ENCODE data around the gene THBS1.

DNA sequence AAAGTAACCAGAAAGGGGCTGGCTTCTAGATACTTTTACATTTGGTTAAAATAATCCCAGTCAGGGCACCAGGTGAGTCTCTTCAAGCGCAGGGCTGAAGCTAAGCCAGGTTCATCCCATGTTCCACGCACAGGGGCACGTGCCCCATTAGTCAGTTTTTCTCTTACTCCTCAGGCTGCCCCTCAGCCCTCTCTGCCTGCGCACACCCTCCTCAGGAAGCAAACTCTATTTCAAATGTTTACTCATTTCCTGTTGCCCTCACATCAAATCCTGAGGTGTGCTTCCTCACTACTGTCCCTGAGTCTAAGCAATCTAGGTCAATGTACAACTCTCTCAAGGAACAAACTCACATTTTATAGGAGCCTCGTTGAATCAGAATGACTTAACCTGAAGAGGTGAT lies 48.5 kb downstream of the THBS1 start:
- TF ChIP-seq, protein P1, sequence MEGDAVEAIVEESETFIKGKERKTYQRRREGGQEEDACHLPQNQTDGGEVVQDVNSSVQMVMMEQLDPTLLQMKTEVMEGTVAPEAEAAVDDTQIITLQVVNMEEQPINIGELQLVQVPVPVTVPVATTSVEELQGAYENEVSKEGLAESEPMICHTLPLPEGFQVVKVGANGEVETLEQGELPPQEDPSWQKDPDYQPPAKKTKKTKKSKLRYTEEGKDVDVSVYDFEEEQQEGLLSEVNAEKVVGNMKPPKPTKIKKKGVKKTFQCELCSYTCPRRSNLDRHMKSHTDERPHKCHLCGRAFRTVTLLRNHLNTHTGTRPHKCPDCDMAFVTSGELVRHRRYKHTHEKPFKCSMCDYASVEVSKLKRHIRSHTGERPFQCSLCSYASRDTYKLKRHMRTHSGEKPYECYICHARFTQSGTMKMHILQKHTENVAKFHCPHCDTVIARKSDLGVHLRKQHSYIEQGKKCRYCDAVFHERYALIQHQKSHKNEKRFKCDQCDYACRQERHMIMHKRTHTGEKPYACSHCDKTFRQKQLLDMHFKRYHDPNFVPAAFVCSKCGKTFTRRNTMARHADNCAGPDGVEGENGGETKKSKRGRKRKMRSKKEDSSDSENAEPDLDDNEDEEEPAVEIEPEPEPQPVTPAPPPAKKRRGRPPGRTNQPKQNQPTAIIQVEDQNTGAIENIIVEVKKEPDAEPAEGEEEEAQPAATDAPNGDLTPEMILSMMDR (IDR thresholded peaks at IDR 0.05): no peak
- no peak for TF ChIP-seq EZH2 (IDR thresholded peaks at IDR 0.05; ENCODE audit: borderline replicate concordance, insufficient read depth, low read depth, low read length, poor library complexity, severe bottlenecking)
